HG03469 (cell line): Measurements from ENCODE around the gene GSTA3.
"Not testable (repeated sequence)": the region's sequence is repeated elsewhere in the genome, so short reads cannot be mapped to it uniquely, and the experiment has no call there.

ENCODE experiments used
- ATAC-seq: cut with Tn5 transposase; IDR thresholded peaks from one replicate; pipeline ENCODE4 v1.9.1; 2021; ENCODE audit warnings: mild to moderate bottlenecking, moderate library complexity, moderate number of reproducible peaks; ENCODE audit not compliant: unreplicated experiment

Gene GSTA3

DNA sequence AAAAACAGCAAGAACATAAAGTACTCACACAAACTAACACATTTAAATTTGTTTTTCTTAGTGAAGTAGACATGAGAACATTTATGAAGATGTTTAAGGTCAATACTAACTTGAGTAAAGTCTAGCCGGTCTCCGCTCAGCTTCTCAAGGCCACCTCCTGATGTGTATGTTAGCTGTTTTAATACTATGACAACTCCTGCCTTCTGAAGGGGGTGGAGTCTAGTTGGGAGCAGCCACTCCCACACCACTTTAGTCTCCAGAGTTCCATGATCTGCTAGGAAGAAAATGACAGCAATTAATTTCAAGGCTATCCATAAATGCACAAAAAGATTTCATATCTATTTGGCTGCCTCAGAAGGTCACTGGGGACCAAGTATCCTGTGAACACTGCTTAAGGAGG, at the start of gene GSTA3:
TSS of gene GSTA3 (minus strand) at position 168 of the 400 bp plus-strand sequence. CDS start 3,864 bp downstream, outside the sequence.
- no peak for ATAC-seq

DNA sequence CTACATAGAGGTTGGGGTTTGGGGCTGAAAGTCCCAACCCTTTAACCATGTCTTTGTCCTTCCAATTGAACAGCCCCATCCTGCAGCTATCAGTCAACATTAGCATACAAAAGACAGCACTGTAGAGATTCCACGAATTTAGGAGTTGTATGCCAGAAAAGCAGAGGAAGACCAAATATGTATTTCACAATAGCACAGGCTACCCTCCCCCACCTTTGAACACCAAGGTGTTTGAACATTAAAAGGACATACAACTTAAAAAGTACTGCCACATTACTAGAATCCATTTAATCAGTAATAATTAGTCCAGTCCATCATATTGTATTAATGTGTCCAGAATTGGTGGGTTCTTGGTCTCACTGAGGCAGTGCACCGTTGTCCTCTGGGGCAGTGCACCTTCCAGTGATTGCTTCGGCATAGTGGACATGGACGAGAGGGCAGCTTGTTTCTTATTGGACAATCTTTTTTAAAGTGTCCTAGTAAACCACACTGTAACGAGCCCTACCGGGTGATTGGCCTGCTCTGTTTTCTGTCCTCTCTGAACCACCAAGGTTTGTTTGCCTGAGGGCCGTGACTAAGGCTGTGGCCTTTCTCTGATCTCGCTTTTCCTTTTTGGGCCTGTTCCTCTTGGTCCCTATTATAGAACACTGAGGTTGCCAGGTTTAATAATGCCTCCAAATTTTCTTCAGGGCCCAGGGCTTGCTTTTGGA, 49.2 kb upstream of the GSTA3 start:
- ATAC-seq: no peak

DNA sequence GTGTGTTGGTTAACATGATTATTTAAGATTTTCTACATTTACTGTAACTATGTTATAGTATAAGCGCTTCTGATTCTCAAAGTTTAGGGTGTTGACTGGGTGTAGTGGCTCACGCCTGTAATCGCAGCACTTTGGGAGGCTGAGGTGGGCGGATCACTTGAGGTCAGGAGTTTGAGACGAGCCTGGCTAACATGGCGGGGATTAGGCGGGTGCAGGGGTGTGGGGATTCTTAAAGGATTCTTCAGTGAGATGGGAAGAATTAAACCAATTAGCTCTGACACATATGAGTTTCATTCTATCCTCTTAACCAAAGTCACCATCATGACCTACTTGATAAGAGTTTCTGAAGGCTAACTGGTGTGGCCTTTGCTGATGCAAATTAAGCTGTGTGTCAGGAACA, 46.4 kb upstream of the GSTA3 start:
- ATAC-seq: no peak

DNA sequence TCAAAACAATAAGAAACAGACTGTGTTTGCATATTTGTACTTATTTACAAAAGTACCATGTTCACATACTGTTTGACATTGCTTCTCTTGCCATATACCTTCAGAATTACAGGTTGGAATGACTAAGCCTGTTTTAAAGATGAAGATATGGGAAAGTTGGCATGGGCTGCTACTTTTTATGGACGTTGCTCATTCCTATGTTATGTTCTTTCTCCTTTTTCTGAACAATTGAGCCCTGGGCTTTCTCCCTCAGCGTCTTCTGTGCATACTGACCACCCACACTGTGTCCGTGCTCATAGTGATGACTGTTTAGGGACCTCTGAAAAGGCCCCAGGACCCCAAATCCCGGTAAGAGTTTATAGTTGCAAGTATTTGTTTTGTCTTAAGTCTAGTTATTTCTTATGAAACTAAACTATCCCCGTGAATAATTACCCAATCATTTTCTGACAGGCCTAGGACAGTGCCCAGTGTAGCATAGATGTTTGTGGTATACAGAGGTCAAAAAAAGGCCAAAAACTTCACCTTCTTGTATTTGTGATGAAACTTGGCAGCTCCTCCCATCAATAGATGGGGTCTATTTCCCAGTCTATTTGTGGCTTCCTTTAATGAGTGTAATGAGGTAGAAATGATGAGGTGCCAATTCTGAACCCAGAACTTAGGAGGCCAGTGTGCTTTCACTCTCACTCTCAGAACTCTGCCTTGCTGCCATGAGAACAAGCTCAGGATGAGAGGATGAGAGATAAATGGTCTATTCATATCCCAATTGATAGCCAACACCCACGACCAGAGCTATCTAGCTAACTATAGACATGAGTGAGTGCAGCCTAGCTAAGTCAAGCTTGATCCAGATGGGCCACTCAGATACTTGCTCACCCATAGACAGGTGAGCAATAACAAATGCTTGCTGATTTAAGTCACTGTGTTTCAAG, 44.7 kb upstream of the GSTA3 start:
- no peak for ATAC-seq

DNA sequence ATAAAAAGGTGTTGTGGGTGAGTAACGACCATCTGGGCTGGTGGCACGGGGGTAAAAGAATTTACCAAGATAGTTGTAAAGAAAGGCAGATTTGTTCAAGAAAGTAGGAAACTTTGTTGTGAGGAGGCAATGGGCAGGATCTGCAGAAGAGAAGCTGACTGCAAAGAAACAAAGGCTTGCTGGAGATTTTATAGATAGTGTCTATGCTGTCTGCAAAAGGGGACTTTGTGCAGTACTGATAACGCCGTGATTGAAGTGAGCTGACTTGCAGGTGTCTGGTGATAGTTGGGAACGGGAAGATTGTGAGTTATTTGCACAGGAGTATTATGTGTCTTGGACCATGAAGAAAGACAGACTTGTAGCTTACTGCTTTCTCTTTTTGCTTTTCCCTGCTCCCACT, 36.8 kb upstream of the GSTA3 start:
- no peak for ATAC-seq

DNA sequence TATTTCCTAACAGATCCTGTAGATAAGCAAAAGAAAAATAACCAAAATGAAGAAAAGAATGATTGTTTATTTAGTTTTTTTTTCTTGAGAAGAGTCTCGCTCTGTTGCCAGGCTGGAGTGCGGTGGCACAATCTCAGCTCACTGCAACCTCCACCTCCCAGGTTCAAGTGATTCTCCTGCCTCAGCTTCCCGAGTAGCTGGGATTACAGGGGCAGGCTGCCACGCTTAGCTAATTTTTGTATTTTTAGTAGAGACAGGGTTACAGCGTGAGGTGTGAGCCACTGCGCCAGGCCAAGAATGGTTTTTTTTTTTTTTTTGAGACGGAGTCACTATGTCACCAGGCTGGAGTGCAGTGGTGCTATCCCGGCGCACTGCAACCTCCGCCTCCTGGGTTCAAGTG, 33.3 kb upstream of the GSTA3 start:
- ATAC-seq: not testable (repeated sequence)

DNA sequence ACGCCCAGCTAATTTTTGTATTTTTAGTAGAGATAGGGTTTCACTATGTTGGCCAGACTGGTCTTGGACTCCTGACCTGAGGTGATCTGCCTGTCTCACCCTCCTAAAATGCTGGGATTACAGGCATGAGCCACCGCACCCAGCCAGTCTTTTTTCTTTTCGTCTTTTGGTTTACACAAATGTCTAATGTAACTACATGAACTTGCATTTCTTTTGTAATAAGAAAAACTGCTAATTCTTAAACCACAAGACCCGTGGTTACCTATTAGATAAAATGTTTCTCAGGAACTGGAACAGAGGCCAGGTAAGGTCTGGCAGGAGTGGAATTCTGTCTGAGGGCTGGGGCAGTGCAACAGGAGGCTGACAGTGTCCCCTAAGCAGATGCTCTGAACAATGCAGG, 32.7 kb upstream of the GSTA3 start:
- ATAC-seq: no peak

DNA sequence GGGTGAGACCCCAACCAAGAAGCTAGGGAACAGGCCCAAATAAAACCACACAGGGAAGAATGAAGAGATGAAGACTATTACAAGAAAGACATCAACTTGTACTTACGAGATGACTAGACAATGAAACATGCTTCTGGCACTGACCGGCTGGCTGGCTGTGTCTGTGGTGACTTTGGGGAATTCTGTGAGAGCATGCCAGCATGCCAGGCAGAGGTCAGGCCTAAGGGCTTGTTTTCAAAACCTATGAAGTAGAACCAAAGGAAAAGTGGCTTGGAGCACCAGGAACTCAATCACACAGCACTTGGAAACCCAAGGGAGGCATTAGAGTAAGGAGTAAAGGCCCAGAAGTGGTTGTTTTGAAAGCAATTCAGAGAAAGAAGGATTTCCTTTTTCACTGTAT, 28.4 kb upstream of the GSTA3 start:
- no peak for ATAC-seq

DNA sequence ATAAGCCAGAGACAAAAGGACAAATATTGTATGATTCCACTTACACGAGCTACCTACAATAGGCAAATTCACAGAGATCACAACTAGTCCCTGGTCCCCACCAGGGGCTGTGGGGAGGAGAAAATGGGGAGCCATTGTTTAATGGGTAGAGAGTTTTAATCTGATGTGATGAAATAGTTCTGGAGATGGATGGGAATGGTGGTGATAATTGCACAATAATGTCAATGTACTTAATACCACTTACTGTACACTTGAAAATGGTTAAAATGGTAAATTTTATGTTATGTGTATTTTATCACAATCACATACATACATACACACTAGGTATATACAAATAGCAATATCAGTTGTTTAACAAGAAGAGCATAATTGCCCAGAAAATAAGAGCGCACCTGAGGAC, 24.3 kb upstream of the GSTA3 start:
- no peak for ATAC-seq

DNA sequence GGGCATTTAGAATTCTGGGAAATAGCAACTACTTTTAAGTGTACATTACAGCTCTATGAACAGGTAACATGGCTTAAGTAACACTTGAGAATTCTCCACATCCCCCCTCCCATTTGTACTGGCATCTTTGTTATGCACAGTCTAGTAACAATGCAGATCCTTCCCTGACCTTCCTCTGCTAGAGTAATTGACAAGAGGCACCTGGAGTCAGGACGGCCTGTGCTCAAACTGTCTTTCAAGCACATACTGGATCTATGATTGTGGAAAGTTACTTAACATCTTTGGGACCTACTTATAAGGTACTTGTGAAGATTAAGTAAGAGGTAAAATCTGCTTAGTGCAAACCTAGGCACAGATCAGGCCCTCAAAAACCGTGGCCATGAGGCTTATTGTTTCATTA, 21.9 kb upstream of the GSTA3 start:
- no peak for ATAC-seq

DNA sequence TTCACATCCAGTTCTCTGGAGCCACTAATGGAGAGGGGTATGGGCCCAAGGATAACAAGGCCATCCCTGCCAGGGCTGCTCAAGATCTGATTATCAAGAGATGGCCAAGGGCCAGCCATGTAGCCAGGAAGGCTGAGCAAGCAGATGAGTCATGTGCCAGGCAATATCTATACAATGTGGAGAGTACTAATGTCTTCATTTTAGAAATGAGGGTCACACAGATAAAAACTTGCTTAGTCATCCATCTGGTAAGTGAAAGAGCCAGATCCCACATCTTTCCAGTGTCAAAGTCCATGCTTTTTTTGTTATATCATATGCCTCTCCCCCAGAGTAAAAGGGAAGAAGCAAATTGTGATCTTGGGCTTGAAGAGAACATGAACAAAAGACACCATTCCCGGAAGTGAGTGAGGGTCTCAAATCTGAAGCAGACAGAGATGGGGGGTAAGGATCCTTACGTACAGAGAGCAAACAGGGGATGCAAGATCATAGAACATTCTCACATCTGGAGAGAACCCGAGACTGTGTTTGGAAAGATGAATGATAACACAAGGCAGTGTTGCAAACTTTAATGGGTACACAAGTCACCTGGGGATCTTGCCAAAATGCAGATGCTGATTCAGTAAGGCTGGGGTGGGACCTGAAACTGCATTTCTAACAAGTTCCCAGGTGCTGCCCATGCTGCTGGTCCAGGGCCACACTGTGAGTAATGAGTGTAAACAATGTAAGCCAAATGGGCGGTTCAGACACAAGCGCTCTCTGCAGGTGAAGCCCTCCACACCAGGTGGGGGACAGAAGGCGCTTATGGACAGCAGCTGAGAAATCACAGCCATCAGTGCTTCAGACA, 20.0 kb upstream of the GSTA3 start:
- ATAC-seq: no peak

DNA sequence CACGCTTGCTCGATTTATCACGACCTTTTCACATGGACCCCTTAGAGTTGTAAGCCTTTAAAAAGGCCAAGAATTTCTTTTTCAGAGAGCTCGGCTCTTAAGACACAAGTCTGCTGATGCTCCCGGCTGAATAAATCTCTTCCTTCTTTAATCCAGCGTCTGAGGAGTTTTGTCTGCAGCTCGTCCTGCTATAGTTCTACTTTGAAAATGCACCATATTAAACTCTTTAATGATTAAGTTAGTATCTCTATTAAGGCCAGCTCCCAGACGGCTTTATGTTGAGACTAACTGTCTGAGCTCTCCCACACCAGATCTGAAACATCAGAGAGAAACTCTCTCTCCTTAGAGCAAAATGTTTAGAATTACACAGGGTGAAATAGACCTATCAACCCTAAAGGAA, 18.0 kb upstream of the GSTA3 start:
- no peak for ATAC-seq

DNA sequence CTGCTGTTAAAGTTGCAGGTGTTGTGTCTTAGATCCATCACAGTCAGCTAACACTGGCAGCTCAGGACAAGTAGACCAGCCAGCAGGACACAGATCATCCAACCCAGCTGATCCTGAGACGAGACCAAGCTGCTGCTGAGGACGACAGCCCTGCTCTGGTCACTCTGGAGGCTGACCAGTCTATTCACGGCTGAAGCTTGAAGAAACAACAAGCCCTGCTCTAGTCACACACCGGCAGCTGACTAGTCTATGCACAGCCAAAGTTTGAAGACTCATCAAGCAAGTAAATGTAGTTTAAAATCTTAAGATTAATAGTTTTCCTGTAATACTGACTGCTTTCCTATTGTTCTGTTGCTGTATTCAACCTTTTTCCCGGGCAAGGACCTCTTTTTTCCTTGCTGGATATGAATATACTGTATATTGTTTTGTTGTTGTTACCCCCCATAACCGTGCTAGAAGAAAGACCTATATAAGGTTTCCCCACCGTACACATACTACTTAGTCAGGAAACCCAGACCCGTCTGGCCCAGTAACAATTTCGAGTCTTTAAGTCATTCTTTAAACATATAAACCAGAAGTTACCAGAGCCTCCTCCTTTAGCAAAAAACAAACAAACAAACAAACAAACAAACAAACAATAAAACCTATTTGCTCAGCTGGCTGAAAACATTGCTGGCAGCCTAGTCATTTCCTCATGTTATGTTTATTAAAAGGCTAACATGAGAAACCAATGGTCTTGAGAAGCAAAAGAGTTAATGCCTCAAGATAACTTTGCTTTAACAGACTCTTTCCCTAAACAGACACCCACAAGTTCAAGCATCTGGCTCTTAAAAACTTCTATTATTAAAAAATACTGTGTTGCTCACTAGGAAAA, 16.7 kb upstream of the GSTA3 start:
- no peak for ATAC-seq

DNA sequence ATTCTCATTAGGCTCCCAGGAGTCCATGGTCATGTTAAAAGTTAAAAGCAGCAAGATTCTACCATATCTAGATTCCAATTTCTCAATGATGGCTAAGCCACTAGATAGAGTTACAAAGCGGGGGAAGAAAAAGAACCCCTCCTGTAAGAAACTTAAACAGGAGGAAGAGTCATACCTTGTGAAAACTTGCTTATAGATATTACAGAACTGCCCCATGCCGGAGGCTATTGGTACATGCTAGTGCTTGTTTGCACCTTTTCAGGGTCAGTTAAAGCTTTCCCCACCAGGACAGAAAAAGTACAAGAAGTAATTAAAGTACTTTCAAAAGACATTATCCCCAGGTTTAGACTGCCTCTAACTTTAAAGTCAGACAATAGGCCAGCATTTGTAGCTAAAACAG, 15.5 kb upstream of the GSTA3 start:
- ATAC-seq: no peak

DNA sequence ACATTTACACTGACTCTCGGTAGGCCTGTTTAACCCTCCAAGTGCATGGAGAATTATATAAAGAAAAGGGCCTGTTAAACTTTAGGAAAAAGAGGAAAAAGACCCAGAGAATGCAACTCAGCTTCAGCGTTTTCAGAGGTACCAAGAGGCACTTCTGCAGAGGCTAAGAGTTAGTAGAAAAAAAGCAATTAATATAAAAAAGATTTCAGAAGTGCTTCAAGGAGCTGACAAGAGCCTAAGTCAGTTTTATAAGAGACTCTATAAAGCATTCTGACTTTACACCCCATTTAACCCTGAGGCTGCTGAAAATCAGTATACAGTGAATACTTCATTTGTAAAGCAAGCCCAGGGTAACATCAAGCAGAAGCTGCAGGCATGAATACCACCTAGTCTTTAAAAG, 14.2 kb upstream of the GSTA3 start:
- ATAC-seq: not testable (repeated sequence)

DNA sequence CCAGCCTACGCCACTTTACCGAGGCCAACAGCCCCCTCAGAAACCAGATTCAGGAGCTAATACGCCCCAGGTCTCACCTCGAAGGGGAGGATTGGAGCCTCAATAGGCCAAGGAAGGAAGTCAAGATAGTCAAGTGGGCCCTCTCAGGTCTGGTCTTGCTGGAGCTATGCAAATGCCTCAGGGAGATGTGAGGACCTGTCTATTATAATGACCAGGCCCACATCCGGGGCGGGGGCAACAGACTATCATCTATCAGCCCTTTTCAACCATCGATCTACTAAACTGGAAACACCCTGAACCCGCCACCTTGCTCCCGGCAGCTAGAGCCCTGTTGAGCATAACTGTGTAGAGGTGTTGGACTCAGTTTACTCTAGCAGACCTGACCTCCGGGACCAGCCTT, 12.7 kb upstream of the GSTA3 start:
- ATAC-seq: no peak

DNA sequence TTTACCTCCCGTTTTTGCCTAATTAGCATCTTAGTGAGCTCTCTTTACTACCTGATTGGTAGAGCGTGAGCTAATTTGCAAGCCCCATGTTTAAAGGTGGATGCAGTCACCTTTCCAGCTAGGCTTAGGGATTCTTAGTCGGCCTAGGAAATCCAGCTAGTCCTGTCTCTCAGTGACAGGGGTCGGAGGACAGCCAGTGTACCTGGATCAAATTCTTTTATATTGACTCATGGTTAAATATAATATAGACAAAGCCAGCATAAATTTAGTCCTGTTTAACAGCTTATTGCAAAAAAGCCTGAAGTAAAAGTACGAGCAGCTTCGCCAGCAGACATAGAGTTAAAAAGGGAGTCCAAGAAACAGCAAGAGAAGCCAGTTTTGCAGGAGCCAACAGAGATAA, 12.2 kb upstream of the GSTA3 start:
- no peak for ATAC-seq

DNA sequence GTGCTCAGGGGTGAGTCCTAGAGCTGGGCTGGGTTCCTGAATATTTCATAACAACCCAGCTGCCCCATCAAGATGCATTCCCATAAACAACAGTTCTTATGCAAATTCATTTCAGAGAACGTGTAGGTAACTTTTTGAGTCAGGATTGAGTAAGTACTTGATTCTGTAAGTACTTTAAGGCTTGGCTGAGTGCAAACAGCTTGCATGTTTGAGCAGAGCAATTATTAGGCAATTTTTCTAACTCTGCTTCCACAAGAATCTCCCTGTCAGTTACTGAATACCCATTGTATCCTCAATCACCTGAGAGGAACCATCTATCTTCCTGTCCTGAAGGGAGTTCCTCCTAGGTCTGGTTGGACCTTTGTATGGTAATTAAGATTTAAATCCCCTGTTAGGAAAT, 10.0 kb upstream of the GSTA3 start:
- ATAC-seq: not testable (repeated sequence)

DNA sequence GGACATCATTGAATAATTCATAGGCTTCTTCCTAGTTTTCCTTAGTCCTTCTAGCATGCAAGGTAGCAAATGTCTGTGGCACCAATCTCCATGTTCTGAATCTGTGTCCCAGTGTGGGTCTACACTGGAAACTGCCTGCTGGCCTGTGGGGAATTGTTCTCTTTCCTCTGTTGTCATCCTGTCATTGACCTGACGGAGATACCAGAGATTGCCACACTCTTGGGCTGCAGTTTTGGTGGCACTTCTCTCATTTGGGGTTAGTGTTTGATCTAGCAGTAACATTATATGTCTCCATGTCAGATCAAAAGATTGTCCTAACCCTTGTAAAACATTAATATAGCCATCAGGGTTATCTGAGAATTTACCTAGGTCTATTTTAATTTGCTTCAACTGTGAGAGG, 9.3 kb upstream of the GSTA3 start:
- ATAC-seq: not testable (repeated sequence)

DNA sequence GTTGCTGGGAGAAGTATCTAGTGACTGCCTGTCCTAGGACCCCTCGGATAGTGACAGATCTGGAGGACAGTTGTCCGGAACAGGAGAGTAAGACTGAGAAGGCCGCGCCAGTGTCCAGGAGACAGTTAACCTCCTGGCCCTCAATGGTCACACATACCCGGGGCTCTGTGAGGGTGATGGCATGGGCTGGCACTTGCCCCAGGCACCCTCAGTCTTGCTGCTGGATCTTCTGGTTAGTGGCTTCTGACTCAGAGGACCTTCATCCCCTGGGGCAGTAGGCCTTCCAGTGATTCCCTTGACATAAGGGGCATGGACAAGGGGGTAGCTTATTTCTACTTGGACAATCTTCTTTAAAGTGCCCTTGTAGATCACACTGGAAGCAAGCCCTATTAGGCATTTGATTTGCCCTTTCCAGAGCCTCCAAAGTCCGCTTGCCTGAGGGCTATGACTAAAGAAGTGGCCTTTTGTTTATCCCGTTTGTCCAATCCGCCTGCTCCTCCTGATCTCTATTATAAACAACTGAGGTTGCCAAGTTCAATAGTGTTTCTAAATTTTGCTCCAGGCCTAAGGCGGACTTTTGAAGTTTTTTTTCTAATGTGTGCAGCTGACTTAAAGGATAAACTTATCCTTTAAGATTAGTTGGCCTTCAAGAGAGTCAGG, 8.7 kb upstream of the GSTA3 start:
- ATAC-seq: not testable (repeated sequence)
